PC-9 (cell line): ENCODE results near the gene NUB1. TPM values are rescaled to one million over a fixed set of nuclear protein-coding genes. Genes with fewer than 3 reads are reported as not detected.

Experiments used
- BruUV-seq: library from RNA; stranded (reverse); fragments of 400-500 nt; replicated peaks from 2 replicates; lab custom pipeline; 2021; lab: Mats Ljungman, UMichigan
- CTCF ChIA-PET: fragments of 300-600 bp; sonication (Branson Sonifier 250); formaldehyde crosslinking; loops from one replicate; lab custom pipeline; 2022; ENCODE audit warnings: antibody characterized with exemption; lab: Charles Lee
- POLR2A ChIA-PET: fragments of 300-600 bp; sonication (Branson Sonifier 250); formaldehyde crosslinking; loops from one replicate; lab custom pipeline; 2022; ENCODE audit warnings: antibody characterized with exemption; ENCODE audit not compliant: unreplicated experiment; lab: Charles Lee
- DNase-seq, 2 experiments: peaks; one replicate each; pipeline versions ENCODE4 v3.0.0 to v3.0.0-alpha.2; 2015 to 2022; ENCODE audit warnings: mixed read lengths in 1 of 2
- H2AFZ ChIP-seq: fragments of 200-600 bp; sonication (generic); 2 replicates; pipeline ENCODE4 v1.8.1; 2017; ENCODE audit warnings: antibody characterized with exemption
- H3F3A ChIP-seq: fragments of 200-600 bp; sonication (generic); 2 replicates; pipeline ENCODE4 v1.8.1; 2017; ENCODE audit warnings: antibody characterized with exemption, mild to moderate bottlenecking, low read depth; ENCODE audit not compliant: insufficient read depth
- H3K27ac ChIP-seq: fragments of 200-600 bp; sonication (generic); 2 replicates; pipeline ENCODE4 v1.6.1; 2016; ENCODE audit warnings: mixed run types
- H3K27me3 ChIP-seq: fragments of 200-600 bp; sonication (generic); 2 replicates; pipeline ENCODE4 v1.6.1; 2016; ENCODE audit warnings: low read depth, mixed run types; ENCODE audit not compliant: insufficient read depth
- H3K36me3 ChIP-seq: fragments of 200-600 bp; sonication (generic); 2 replicates; pipeline ENCODE4 v1.6.1; 2016; ENCODE audit warnings: low read depth, mixed run types
- H3K4me1 ChIP-seq: fragments of 200-600 bp; sonication (generic); replicated peaks from 2 replicates; pipeline ENCODE4 v1.6.1; 2016; ENCODE audit warnings: mixed run types; ENCODE audit not compliant: insufficient read depth
- H3K4me2 ChIP-seq: fragments of 200-600 bp; sonication (generic); 2 replicates; pipeline ENCODE4 v1.6.1; 2017; ENCODE audit warnings: mixed run types
- H3K4me3 ChIP-seq: fragments of 200-600 bp; sonication (generic); 2 replicates; pipeline ENCODE4 v1.6.1; 2016; ENCODE audit warnings: mixed run types
- H3K79me2 ChIP-seq: fragments of 200-600 bp; sonication (generic); 2 replicates; pipeline ENCODE4 v1.6.1; 2017; ENCODE audit warnings: low read depth, mixed run types
- H3K9me2 ChIP-seq: fragments of 200-600 bp; sonication (generic); 2 replicates; pipeline ENCODE4 v1.8.1; 2017; ENCODE audit warnings: mild to moderate bottlenecking; ENCODE audit not compliant: insufficient read depth
- H3K9me3 ChIP-seq: fragments of 200-600 bp; sonication (generic); 2 replicates; pipeline ENCODE4 v1.8.1; 2016; ENCODE audit warnings: low read depth; ENCODE audit not compliant: insufficient read depth
- H4K20me1 ChIP-seq: fragments of 200-600 bp; sonication (generic); 2 replicates; pipeline ENCODE4 v1.8.1; 2017; ENCODE audit not compliant: insufficient read depth
- CTCF ChIP-seq: fragments of 200-600 bp; sonication (generic); conservative IDR thresholded peaks from 2 replicates; pipeline ENCODE4 v1.6.1; 2017; ENCODE audit warnings: mixed run types, antibody characterized with exemption, mild to moderate bottlenecking, moderate library complexity
- EZH2 ChIP-seq: fragments of 200-600 bp; sonication (generic); IDR thresholded peaks from 2 replicates; pipeline ENCODE4 v1.8.0; 2017; ENCODE audit warnings: antibody characterized with exemption, low read depth
- intact Hi-C: fragments of 100-400 bp; cut with micrococcal nuclease; formaldehyde crosslinking; loops from one replicate; pipeline ENCODE4 v1.10.0; 2022; ENCODE audit not compliant: unreplicated experiment
- total RNA-seq: library from RNA; stranded (reverse); gene quantifications from 2 replicates; pipeline ENCODE4 v1.2.3, GENCODE V29; 2021

The NUB1 gene
- total RNA-seq, 1 experiment from 2014 or later, result 80.6 TPM

- Histone ChIP-seq H2AFZ (no peak overlapping the region), H3K4me3 (no peak overlapping the region), H3K27me3 (no peaks in the 10 kb centered on the region), H3K79me2 (peaks cover 5% of the 10 kb centered on the region; the same call in 1 of the 2 replicates), H3K9me3 (no peaks in the 10 kb centered on the region), H3K27ac (no peak overlapping the region), H3K4me1 (no peaks in the 10 kb centered on the region), H4K20me1 (peaks cover 4% of the 10 kb centered on the region; the same call in 1 of the 2 replicates), H3K4me2 (no peak overlapping the region), H3K36me3 (peaks cover 45% of the 10 kb centered on the region), H3F3A (peaks cover 17% of the 10 kb centered on the region), H3K9me2 (no peaks in the 10 kb centered on the region)
- intact Hi-C loops, result loop anchor here (5.0 kb wide), 1 partner anchor 160 kb away; no protein-coding TSS in a partner anchor
- DNase-seq, result no peak
- no TSS peak for BruUV-seq
- TF ChIP-seq CTCF (no peak), EZH2 (no peak)
- ChIA-PET CTCF (interaction anchor here (1.0 kb wide), 1 partner anchor 37 kb away, joined by 4 read pairs; no protein-coding TSS in a partner anchor), POLR2A (no interaction called here)
Observed at GRCh38 chr7:151352512-151352911, 10.9 kb downstream of the NUB1 start.

- no peak for DNase-seq
- TF ChIP-seq EZH2 (no peak), CTCF (no peak)
- no peaks in the 10 kb centered on the region for H3K9me3 ChIP-seq
- H3K79me2 ChIP-seq, result no peaks in the 10 kb centered on the region
- ChIA-PET CTCF (no interaction called here), POLR2A (no interaction called here)
- no peak overlapping the region for H3K4me2 ChIP-seq
- H3F3A ChIP-seq, result no peaks in the 10 kb centered on the region
- no peaks in the 10 kb centered on the region for H3K4me1 ChIP-seq
- peaks cover 14% of the 10 kb centered on the region for H3K36me3 ChIP-seq
- no TSS peak for BruUV-seq
- H3K27ac ChIP-seq, result no peak overlapping the region
- H2AFZ ChIP-seq, result no peak overlapping the region
- no peaks in the 10 kb centered on the region for H4K20me1 ChIP-seq
- no peaks in the 10 kb centered on the region for H3K9me2 ChIP-seq
- no peaks in the 10 kb centered on the region for H3K27me3 ChIP-seq
- no peak overlapping the region for H3K4me3 ChIP-seq
- intact Hi-C loops, result no loop called here
Observed at GRCh38 chr7:151361193-151361959, 19.8 kb downstream of the NUB1 start.

GRCh38 chr7:151363182-151363581, 21.6 kb downstream of the NUB1 start:
- Histone ChIP-seq H3F3A (no peaks in the 10 kb centered on the region), H3K9me2 (no peaks in the 10 kb centered on the region), H3K79me2 (no peaks in the 10 kb centered on the region), H3K4me3 (no peak overlapping the region), H4K20me1 (no peaks in the 10 kb centered on the region), H3K36me3 (peaks cover 14% of the 10 kb centered on the region), H3K4me1 (peaks cover under 1% of the 10 kb centered on the region), H2AFZ (no peak overlapping the region), H3K9me3 (no peaks in the 10 kb centered on the region), H3K4me2 (no peak overlapping the region), H3K27me3 (no peaks in the 10 kb centered on the region), H3K27ac (no peak overlapping the region)
- TF ChIP-seq CTCF, result no peak
- TF ChIP-seq EZH2, result no peak
- CTCF ChIA-PET, result interaction anchor here (0.6 kb wide), 1 partner anchor 108 kb away, joined by 3 read pairs; no protein-coding TSS in a partner anchor
- BruUV-seq, result no TSS peak
- intact Hi-C loops, result no loop called here
- DNase-seq, result no peak
- POLR2A ChIA-PET, result no interaction called here
